Ramos (cell line): ENCODE measurements around the gene SMAD5.

ENCODE experiments used
- in situ Hi-C: fragments of 300-500 bp; cut with MboI; formaldehyde crosslinking; loops from one replicate; pipeline ENCODE4 v1.14.3; 2022; ENCODE audit warnings: low sequenced_read_pairs; ENCODE audit not compliant: unreplicated experiment

The SMAD5 gene

GRCh38 chr5:136114414-136115125 lies 18.1 kb upstream of the SMAD5 start:
- in situ Hi-C loops: no loop called here

DNA sequence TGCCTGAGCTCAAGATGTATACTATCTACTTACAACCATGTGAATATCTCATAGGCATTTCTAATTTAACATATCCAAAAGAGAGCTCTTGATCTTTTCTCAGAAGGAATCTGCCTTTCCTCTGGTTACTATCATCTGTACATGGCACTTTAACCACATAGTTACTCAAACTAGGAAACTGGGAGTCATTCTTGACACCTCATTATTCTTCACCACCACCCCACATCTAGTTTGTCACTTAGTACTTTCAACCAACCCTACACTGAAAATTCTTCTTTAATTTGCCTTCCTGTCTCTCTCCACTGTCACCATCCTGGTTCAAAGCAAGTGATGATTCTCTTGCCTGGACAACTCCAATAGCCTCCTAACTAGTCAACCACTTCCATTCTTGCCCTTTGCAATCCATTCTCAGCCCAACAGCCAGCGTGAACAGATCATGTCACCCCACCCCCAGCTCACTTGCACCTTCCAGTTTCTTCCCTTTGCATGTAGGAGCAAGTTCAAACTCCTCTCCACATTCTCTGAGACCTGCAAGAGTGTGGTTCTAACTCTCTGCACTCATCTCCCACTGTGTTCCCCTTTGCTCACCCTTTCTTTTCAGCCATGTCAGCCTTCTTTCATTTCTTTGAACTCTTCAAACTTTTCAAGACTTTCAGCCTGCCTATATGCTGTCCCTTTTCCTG lies 17.3 kb upstream of the SMAD5 start:
- in situ Hi-C loops: no loop called here

- in situ Hi-C loops: no loop called here
Observed at GRCh38 chr5:136120529-136120928, 12.1 kb upstream of the SMAD5 start.

GRCh38 chr5:136123236-136123768 lies 9.3 kb upstream of the SMAD5 start:
- in situ Hi-C loops: no loop called here

- in situ Hi-C loops: no loop called here
Observed at GRCh38 chr5:136127560-136127959, 5.1 kb upstream of the SMAD5 start.

GRCh38 chr5:136128481-136128880 lies 4.2 kb upstream of the SMAD5 start:
- in situ Hi-C loops: no loop called here

DNA sequence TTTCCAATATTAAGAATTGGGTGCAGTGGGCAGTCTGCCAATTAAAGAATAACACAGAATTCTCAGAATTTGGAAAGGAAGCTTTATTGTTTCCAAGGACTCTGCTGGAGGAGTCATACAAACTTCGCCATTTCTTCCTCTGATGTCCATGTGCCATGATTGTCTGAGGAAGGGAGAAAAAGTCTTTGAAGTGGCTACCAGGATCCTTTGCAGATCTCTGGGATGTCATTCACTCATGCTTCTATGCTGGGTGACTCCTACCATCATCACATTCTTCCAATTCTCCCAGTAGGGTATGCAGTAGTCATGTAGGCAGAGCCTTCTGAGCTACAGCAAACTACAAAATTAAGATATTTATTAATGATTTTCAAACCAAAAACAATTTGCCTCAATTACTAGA lies 3.2 kb upstream of the SMAD5 start:
- in situ Hi-C loops: no loop called here

DNA sequence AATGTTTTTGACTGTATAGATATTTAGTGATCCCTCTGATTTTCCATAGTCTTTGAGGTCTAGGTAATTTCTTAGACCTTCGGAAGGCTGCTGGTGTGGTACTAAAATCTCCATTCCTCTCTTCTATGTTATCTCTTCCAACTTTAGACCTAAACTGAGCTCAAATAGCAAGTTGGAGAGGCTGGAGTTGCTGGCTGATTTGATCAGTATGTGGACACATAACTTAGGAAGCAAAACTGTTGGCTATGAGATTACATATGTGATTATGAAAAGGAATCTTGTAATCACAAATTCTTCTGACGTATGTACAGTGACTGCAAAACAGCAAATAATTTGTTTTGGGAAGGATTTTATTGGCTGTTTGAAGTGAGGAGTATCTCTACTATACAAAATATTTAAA lies 2.1 kb upstream of the SMAD5 start:
- in situ Hi-C loops: no loop called here

DNA sequence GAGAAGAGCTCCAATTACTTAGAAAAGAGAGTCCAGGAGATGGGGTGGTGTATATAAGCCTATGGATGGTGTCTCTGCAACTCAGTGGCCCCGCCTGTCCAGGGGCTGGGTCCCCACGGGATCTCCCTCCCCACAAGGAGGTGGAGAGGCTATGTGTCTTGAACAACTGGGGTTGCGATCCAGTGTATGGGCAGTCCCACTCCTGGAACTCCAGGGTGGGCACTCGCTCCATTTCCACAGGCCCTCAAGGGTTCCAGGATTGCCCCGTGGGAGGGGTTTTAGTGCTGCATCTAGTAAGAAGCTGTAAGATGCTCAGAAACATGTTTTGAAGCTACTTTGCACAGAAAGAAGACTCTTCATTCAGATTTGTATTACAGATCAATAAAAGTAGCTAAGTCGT lies 558 bp upstream of the SMAD5 start:
- in situ Hi-C loops: no loop called here

DNA sequence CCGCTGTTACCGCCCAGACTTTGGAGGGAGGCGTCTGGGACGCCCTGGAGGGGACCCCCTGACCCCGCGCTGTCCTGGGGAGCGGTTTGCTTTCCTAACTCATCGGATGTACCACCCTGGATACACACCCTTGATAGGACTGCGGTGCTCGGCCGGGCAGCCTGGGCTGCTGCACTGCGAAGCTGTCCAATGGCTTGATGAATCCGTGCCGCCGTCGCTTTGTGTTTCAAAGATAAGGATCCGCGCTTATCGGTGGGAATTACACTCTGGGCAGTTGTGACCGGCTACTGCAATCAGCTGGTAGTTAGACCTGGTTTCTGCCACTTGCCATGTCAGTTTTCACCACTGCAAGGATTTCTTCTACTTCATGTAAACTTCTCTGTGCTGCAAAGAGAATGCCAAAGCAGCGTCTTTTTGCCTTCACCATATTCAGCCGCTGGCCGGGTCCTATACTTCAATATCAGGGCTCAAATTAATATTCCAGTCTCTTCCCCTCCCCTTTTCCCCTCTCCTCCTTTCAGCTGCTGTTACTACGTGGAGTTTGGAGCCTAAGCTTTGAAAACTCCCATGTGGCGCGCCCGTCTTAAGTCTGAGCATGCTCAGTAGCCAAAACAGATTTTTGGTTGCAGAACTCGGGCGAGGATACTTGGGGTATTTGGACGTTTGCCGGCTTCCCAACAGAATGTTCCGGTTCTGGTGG lies 727 bp downstream of the SMAD5 start:
- in situ Hi-C loops: no loop called here

DNA sequence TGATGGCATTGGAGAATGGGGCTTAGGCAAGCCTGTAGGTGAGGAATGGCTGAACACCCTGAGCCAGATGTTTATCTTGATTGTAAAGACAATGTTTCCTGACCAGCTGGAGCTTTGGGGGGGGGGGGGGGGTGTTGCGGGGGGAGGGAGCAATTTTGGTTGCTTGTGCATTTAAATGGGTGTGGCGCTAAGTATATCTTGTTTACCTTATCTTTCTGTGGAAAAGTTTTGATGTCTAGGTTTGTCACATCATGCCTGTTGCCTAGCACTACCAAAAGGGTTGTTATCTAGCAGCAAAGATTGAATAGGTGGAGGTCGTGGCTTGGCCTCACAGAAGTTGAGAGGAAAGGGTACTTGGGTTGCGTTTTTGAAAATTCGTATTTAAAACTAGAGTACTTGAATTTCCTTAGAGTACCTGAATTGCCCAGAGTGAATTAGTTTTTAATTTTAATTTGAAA lies 1.3 kb downstream of the SMAD5 start:
- in situ Hi-C loops: no loop called here

DNA sequence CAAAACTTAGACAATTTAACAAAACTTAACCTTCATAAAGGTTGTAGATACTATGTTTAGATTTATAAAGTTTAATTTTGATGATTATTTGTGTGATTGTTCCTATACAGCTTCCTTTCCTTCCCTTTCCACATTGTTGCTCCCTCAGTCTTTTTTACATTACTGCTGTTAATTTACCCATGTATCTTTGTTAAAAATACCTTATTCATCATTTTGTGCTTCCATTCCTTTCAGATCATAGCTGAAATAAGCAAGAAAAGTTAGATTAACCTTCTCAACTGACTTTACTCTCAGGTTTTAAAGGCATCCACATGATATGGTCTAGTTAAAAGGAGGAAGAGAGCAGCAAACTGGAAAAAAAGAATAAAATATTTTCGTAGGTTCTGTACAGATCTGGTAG lies 2.0 kb downstream of the SMAD5 start:
- in situ Hi-C loops: no loop called here

- in situ Hi-C loops: no loop called here
Observed at GRCh38 chr5:136135536-136135935, 2.9 kb downstream of the SMAD5 start.

DNA sequence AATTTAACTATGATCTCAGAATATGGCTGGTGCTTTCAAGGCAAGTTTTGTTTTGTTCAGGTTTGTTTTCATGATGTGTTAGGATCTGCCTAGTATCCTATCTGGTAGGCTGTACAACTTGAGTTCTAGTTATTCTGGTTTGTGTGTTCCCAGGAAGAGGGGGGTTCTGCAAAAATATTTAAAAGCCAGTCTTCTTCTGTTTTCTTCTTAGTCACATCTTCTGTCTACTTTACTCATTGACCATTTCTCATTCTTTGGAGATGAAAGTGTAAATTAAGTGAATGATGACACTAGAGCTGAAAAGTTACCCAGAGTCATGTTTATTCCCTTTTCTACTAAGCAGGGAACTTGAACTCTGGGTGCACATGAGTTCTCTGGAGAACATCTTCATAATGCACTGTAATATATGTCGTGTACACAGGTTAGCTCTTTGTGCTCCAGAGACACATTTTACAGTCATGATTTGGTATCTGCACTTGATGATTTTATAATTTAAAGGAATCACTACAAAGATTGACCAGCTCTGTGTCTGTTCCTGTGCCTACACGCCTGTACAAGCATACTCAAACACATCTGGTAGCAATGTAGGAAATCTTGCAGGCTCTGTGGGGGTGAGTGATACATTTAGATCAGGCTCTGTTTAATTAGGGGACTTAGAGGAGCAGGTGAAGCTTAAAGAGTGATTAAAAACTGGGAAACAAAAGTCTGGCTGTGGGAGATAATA lies 5.0 kb downstream of the SMAD5 start:
- in situ Hi-C loops: no loop called here

DNA sequence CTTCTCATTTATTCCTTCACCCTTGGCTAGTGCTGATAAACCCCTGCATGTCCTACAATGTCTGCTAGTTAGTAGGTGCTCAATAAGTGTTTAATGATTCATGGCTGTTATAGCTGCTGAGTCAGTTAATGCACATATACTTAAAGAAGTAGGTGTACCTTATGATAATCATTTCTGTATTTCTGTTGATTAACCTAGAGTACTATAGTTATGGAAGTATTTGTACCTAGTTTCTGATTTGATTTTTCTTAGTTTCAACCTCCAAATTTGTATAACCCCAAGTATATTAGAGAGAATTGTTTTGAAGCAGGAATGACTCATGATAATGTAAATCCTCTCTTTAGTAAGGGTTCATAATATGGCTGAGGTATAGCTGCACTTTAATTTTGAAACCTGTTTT lies 8.9 kb downstream of the SMAD5 start:
- in situ Hi-C loops: no loop called here

- in situ Hi-C loops: no loop called here
Observed at GRCh38 chr5:136143312-136143711, 10.7 kb downstream of the SMAD5 start.

DNA sequence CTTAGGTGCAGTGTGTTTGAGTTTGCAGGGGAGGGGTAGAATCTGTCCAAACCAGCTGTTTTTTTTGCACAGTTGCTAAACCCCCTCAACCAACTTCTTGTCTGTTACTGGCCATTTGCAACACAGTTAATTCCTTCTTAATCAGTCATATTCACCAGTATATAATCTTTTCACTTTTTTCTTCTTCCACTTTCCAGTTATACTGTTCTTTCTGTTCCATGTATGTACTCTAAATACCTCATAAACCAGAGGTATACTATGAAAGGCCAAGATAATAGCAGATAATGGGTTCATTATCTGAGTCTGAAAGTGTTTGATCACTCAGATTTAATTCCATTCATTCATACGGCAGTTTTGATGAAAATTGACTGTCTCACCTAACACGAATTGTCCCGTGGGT lies 11.1 kb downstream of the SMAD5 start:
- in situ Hi-C loops: no loop called here

GRCh38 chr5:136145030-136145429 lies 12.4 kb downstream of the SMAD5 start:
- in situ Hi-C loops: no loop called here

DNA sequence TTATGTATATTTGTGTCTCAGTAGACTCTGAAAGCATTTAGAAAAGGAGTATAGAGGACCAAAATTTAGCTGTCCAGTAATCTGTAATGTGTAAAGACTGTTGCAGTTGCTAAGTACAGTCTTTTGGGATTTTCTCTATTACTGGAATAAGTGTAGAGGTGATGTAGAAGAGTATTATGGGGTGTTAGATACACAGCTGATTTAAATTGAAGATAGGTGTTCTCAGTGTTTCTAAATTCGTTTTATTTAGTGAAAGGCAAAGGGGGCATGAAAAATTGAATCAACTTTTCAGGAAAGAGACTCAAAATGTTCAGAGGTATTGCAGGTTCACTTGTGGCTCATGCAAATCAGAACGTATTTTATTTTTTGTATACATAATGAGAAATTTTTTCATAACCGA lies 13.6 kb downstream of the SMAD5 start:
- in situ Hi-C loops: no loop called here

- in situ Hi-C loops: no loop called here
Observed at GRCh38 chr5:136147632-136148031, 15.0 kb downstream of the SMAD5 start.

GRCh38 chr5:136149891-136150290 lies 17.2 kb downstream of the SMAD5 start:
- in situ Hi-C loops: no loop called here
